GM21529 (cell line): Measurements from ENCODE around the gene MSI2.
A peak's percentile ranks its signal among the peaks of the same experiment; 100 is the strongest.

Experiments
- ATAC-seq: cut with Tn5 transposase; IDR thresholded peaks from one replicate; pipeline ENCODE4 v1.9.1; 2021; ENCODE audit not compliant: unreplicated experiment

MSI2 gene

DNA sequence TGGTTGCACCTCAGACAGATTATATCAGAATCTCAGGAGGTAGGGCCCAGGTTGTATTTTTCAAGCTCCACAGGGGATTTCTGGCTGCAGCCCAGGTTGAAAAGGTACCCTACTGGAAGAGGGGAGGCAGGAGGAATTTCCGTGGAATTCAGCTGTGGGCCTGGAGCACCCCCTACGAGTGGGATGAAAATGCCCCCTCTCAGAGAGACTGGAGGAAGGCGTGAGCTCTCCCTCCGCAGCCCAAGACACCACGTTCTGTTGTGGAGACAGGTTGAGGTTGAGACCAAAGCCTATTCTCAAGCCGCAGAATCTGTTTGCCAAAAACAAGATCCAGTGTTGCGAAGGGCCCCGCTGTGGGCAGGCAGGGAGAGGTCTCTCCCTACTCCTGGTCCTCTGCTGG, 386.7 kb downstream of the MSI2 start:
- no peak for ATAC-seq

DNA sequence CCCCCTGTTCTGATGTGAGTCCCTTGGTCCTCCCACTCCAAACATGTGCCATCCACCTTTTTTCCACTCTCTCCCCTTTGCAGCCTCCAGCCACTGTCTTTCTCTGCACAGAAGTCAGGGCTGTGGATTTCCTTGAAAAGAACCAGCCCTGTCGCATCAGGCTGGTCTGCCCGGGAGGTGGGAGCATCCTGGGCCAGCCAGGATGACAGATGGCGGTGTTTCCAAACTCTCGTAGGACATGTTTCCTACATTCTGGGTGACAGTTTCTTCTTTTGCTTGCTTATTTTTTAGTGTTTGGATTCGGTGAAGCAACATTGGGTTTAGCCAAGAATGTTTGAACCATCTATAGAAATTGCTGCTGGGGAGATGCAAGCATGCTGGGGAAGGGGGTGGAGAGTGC, 388.0 kb downstream of the MSI2 start:
- ATAC-seq: no peak

DNA sequence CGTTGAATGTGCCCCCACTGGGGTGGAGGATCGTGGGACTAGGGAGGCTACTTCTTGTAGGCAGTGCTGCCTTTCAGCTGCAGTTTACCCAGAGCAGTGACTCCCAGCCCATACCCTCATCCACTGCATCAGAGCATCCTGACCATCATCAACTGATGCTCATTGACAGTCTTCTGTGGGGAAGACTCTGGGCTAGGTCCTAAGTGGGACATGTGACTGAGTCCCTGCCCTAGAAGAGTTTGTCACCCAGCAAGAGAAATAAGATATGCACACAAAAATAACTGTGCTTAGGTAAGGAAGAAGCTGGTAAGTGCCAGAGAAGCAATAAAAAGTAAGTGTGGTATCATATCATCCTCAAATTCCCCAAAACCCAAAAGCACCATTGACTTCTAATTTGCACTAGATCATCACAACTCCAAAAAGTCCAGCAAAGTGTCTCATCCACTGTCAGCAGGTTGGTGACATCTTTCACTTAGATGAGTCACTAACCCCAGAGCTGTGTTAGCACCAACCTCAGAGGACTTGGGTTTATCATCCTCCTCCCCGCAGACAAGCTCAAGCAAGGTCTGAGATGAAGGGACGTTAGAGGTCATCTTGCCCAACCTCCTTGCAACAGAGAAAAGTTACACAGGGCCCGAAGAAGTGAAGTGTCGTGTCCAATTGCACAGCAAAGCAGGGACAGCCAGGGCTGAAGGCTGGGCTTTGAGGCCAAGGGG, 389.8 kb downstream of the MSI2 start:
- no peak for ATAC-seq

DNA sequence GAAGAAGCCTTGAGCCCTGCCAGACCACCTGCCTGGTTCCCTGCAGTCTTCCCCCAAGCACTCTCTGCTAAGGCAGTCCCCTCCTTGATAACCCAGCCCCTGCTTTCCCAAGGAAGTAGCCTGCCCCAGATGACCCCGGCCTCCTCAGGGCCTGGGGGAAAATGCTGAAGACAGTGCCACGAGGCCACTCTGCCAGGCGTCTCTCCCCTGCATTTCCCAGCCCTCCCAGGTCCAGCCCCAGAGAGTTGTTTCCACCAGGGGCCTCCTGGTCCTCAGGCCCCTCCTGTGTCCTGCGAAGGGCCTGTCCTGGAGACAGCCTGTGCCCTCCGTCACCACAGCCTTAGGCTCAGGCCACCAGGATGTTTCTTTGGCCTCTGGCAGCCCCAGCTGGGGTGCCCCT, 392.4 kb downstream of the MSI2 start:
- no peak for ATAC-seq

- ATAC-seq: no peak
Observed at GRCh38 chr17:57649191-57649590, 392.9 kb downstream of the MSI2 start.

GRCh38 chr17:57649731-57650484, 393.6 kb downstream of the MSI2 start:
- ATAC-seq: no peak

- no peak for ATAC-seq
Observed at GRCh38 chr17:57650548-57650947, 394.2 kb downstream of the MSI2 start.

GRCh38 chr17:57651451-57651850, 395.1 kb downstream of the MSI2 start:
- ATAC-seq: no peak

- ATAC-seq: no peak
Observed at GRCh38 chr17:57651996-57652395, 395.7 kb downstream of the MSI2 start.

GRCh38 chr17:57652811-57653210, 396.5 kb downstream of the MSI2 start:
- no peak for ATAC-seq

GRCh38 chr17:57653279-57653678, 397.0 kb downstream of the MSI2 start:
- no peak for ATAC-seq

- ATAC-seq: no peak
Observed at GRCh38 chr17:57654040-57654775, 397.9 kb downstream of the MSI2 start.

DNA sequence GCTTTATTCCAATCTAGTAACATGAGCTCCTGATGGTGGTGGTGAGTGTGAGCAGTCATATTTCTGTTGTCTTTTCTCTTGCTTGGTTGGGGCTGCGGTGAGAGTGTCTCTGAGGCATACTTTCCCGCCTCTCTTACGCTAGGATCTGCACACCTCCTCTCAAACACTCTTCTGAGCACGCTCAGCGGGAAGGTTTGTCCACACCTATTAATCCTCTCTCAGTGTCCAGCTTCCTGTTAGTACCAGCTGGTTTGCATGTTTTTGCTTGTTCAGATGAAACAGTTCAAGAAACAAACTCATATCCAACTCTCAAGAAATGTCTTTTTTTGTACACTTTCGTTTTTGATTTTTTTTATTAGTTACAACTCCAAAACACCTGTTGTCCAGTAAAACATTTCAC, 399.2 kb downstream of the MSI2 start:
- ATAC-seq: no peak

DNA sequence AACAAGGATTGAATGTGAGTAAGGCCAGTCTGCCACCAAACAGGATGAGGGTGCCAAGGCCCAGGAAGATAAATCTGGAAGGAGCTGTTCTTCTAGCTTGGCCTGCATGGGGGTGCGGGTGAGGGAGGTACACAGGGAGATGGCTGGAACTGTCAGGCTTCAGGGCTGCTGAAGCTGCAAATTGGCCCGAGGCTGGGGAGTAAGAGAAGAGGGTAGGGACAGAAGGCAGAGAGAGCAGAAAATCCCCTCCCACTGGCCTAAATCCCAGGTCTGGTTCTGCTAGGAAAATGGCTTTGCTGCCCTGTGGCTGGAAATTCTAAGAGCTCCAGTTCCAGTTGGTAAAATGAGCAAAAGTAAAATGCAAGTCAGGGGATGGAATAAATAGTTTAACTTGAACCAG, 400.9 kb downstream of the MSI2 start:
- ATAC-seq: no peak

- ATAC-seq: no peak
Observed at GRCh38 chr17:57662041-57662440, 405.7 kb downstream of the MSI2 start.

GRCh38 chr17:57662644-57663308, 406.5 kb downstream of the MSI2 start:
- peak; percentile 87 for ATAC-seq

GRCh38 chr17:57663326-57664070, 407.2 kb downstream of the MSI2 start:
- no peak for ATAC-seq

DNA sequence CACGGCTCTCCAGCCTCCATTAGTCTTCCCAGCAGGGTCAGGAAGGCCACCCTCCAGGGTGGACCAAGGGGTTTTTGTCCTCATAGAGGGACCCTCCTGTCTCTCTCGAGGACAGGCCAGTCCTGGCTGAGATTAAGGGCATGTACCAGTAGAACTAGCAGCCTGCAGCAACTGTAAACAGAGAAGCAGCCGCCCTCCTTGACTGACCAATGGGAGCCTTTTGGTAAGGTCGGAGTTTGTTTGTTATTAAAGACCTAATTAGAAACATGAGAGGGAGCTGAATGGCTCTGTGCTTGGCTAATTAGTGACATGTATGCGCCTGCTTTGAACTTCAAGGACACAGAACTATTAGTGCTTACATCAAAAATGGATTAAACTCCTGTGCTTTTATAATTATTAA, 408.8 kb downstream of the MSI2 start:
- no peak for ATAC-seq

GRCh38 chr17:57665696-57666095, 409.4 kb downstream of the MSI2 start:
- ATAC-seq: no peak

- ATAC-seq: no peak
Observed at GRCh38 chr17:57666201-57666870, 410.0 kb downstream of the MSI2 start.
